GM12878 (cell line): ENCODE measurements around the gene EYS. TPM values are rescaled to one million over a fixed set of nuclear protein-coding genes. Genes with fewer than 3 reads are reported as not detected.

ENCODE experiments used
- ATAC-seq: fragments of 200-7000 bp; cut with Tn5 transposase; 3 replicates; pipeline ENCODE4 v1.9.1; 2020; ENCODE audit warnings: mild to moderate bottlenecking, moderate library complexity
- BruUV-seq: library from RNA; stranded (reverse); fragments of 400-500 nt; replicated peaks from 2 replicates; lab custom pipeline; 2021; lab: Mats Ljungman, UMichigan
- CTCF ChIA-PET: fragments of 300-600 bp; sonication (Branson Sonifier 250); formaldehyde crosslinking; extraction: SDS; loops from one replicate; lab custom pipeline; 2021; ENCODE audit warnings: inconsistent platforms; lab: Yijun Ruan, JAX
- POLR2A ChIA-PET: fragments of 350-600 bp; formaldehyde crosslinking; extraction: SDS; loops from one replicate; lab custom pipeline; 2021; ENCODE audit warnings: inconsistent platforms; lab: Charles Lee
- RAD21 ChIA-PET: fragments of 300-600 bp; sonication (Branson Sonifier 250); formaldehyde crosslinking; loops from one replicate; lab custom pipeline; 2023; ENCODE audit warnings: antibody characterized with exemption; ENCODE audit not compliant: unreplicated experiment; lab: Charles Lee
- SMC1A ChIA-PET: fragments of 300-600 bp; sonication (Branson Sonifier 250); formaldehyde crosslinking; loops from one replicate; lab custom pipeline; 2023; ENCODE audit not compliant: unreplicated experiment, uncharacterized antibody; lab: Charles Lee
- DNase-seq: peaks from one replicate; pipeline ENCODE4 v3.0.0-alpha.2; 2011; ENCODE audit warnings: low read depth, low spot score
- FAIRE-seq: peaks from 3 replicates; lab custom pipeline; 2011; peaks lifted over from hg19 to GRCh38; lab: Jason Lieb, UNC
- H2AFZ ChIP-seq: 2 replicates; pipeline ENCODE4 v1.6.0; 2011; ENCODE audit warnings: low read depth, low read length, control low read depth; ENCODE audit not compliant: control insufficient read depth
- H3K27ac ChIP-seq: 2 replicates; pipeline ENCODE4 v1.5.1; 2011; ENCODE audit warnings: control low read depth; ENCODE audit not compliant: control insufficient read depth, insufficient read depth
- H3K27me3 ChIP-seq, 2 experiments: replicated peaks in 1 of 2; 2 replicates each; pipeline versions ENCODE4 v1.6.0 to v1.6.1; 2011; ENCODE audit warnings: low read length in 1 of 2; ENCODE audit not compliant: control insufficient read depth in 2 of 2, insufficient read depth in 2 of 2
- H3K36me3 ChIP-seq, 2 experiments: 2 replicates each; pipeline ENCODE4 v1.5.1; 2011; ENCODE audit warnings: low read length in 1 of 2; ENCODE audit not compliant: control insufficient read depth in 2 of 2, insufficient read depth in 2 of 2
- H3K4me1 ChIP-seq: 2 replicates; pipeline ENCODE4 v1.6.1; 2011; ENCODE audit warnings: mild to moderate bottlenecking, low read length, moderate library complexity, mixed read lengths; ENCODE audit not compliant: control insufficient read depth, insufficient read depth
- H3K4me2 ChIP-seq: 2 replicates; pipeline ENCODE4 v1.6.0; 2011; ENCODE audit warnings: control low read depth; ENCODE audit not compliant: control insufficient read depth, insufficient read depth
- H3K4me3 ChIP-seq: fragments of 200-600 bp; sonication (generic); 2 replicates; pipeline ENCODE4 v1.5.1; 2016
- H3K79me2 ChIP-seq: 2 replicates; pipeline ENCODE4 v1.6.0; 2011; ENCODE audit warnings: low read length; ENCODE audit not compliant: control insufficient read depth, insufficient read depth
- H3K9ac ChIP-seq: 2 replicates; pipeline ENCODE4 v1.8.0; 2011; ENCODE audit warnings: low read length, control low read depth, mixed read lengths; ENCODE audit not compliant: control insufficient read depth, insufficient read depth
- H3K9me3 ChIP-seq: replicated peaks from 3 replicates; pipeline ENCODE4 v1.5.1; 2011; ENCODE audit warnings: mild to moderate bottlenecking, low read length; ENCODE audit not compliant: control insufficient read depth, insufficient read depth
- H4K20me1 ChIP-seq: 2 replicates; pipeline ENCODE4 v1.6.0; 2011; ENCODE audit not compliant: control insufficient read depth, insufficient read depth
- BCL3 ChIP-seq: IDR thresholded peaks from 2 replicates; pipeline ENCODE4 v1.6.1; 2011; ENCODE audit warnings: borderline replicate concordance, low read depth, mild to moderate bottlenecking, moderate library complexity, low read length; ENCODE audit not compliant: insufficient read depth, poor library complexity, severe bottlenecking
- CEBPB ChIP-seq, 2 experiments: fragments of 150-350 bp in 1 of 2; IDR thresholded peaks; 2 replicates each; pipeline ENCODE4 v1.6.1; 2012 to 2014; ENCODE audit warnings: low read depth in 2 of 2, low read length in 2 of 2, borderline replicate concordance in 1 of 2, inconsistent platforms in 1 of 2
- CHD1 ChIP-seq: IDR thresholded peaks from 2 replicates; pipeline ENCODE4 v1.6.1; 2012; ENCODE audit warnings: low read depth, low read length, improper control_type of control experiment
- CHD4 ChIP-seq: fragments of 200-600 bp; sonication (generic); IDR thresholded peaks from 2 replicates; pipeline ENCODE4 v1.6.1; 2016; ENCODE audit warnings: mild to moderate bottlenecking
- E2F8 ChIP-seq: fragments of 450-650 bp; IDR thresholded peaks from 2 replicates; pipeline ENCODE4 v1.6.1; 2018; ENCODE audit warnings: mild to moderate bottlenecking, low read depth, moderate library complexity; ENCODE audit not compliant: partially characterized antibody
- ETV6 ChIP-seq, 2 experiments: fragments of 450-650 bp in 1 of 2; IDR thresholded peaks in 1 of 2; conservative IDR thresholded peaks in 1 of 2; 2 replicates each; pipeline ENCODE4 v1.6.1; 2014; ENCODE audit warnings: antibody characterized with exemption in 1 of 2, borderline replicate concordance in 1 of 2, low read depth in 1 of 2, mild to moderate bottlenecking in 1 of 2, moderate library complexity in 1 of 2
- MAX ChIP-seq: IDR thresholded peaks from 2 replicates; pipeline ENCODE4 v1.6.1; 2012; ENCODE audit warnings: low read depth, low read length, improper control_type of control experiment
- NKRF ChIP-seq: fragments of 450-650 bp; conservative IDR thresholded peaks from 2 replicates; pipeline ENCODE4 v1.6.1; 2017; ENCODE audit warnings: mild to moderate bottlenecking, moderate library complexity
- NR2F1 ChIP-seq: fragments of 450-650 bp; conservative IDR thresholded peaks from 2 replicates; pipeline ENCODE4 v1.6.1; 2017; ENCODE audit warnings: mild to moderate bottlenecking
- PKNOX1 ChIP-seq: fragments of 450-650 bp; IDR thresholded peaks from 2 replicates; pipeline ENCODE4 v1.6.1; 2016; ENCODE audit warnings: mild to moderate bottlenecking
- SKIL ChIP-seq: fragments of 450-650 bp; IDR thresholded peaks from 2 replicates; pipeline ENCODE4 v1.6.1; 2017; ENCODE audit warnings: mild to moderate bottlenecking, low read depth, inconsistent platforms; ENCODE audit not compliant: poor library complexity, severe bottlenecking
- TCF3 ChIP-seq: IDR thresholded peaks from 2 replicates; pipeline ENCODE4 v1.6.1; 2012; ENCODE audit warnings: low read depth, mild to moderate bottlenecking, low read length, borderline replicate concordance; ENCODE audit not compliant: insufficient read depth
- YBX1 ChIP-seq: fragments of 450-650 bp; IDR thresholded peaks from 2 replicates; pipeline ENCODE4 v1.6.1; 2016; ENCODE audit warnings: antibody characterized with exemption
- ZNF207 ChIP-seq: fragments of 450-650 bp; IDR thresholded peaks from 2 replicates; pipeline ENCODE4 v1.6.1; 2014; ENCODE audit warnings: antibody characterized with exemption, mild to moderate bottlenecking, borderline replicate concordance
- WGBS: methylation state at CpG from one replicate; pipeline ENCODE4 v1.1.6; 2016; ENCODE audit warnings: low lambda C conversion rate; ENCODE audit not compliant: insufficient replicate concordance, insufficient coverage; ENCODE audit errors: missing lambda C conversion rate; 5-methylcytosine and 5-hydroxymethylcytosine counted together
- in situ Hi-C: fragments of 300-500 bp; cut with MboI; formaldehyde crosslinking; loops from 9 replicates; pipeline ENCODE4 v1.14.3; 2018; ENCODE audit warnings: mixed read lengths
- intact Hi-C: fragments of 100-400 bp; cut with micrococcal nuclease; formaldehyde crosslinking; loops from one replicate; pipeline ENCODE4 v1.14.2; 2022; ENCODE audit not compliant: unreplicated experiment
- polyA plus RNA-seq, 11 experiments: library from polyadenylated mRNA; depleted of rRNA in 4 of 11; unstranded in 6 of 11; stranded (reverse) in 5 of 11; fragments of >200 nt; fragmentation: Nextera tagmentation in 4 of 11; fragmentation: Illumina TruSeq in 1 of 11; extraction: Ambion mirVana in 4 of 11; extraction: Trizol in 1 of 11; gene quantifications; 1 replicate in 1 of 11; 2 replicates in 10 of 11; pipeline versions ENCODE4 v1.2.1 to v1.2.3, GENCODE V29; 2011 to 2016; ENCODE audit warnings: inconsistent platforms in 2 of 11, missing spikeins in 2 of 11, low read depth in 1 of 11
- total RNA-seq, 4 experiments: library from RNA; depleted of rRNA in 3 of 4; stranded (reverse); fragments of >200 nt in 3 of 4; fragmentation: Illumina TruSeq in 1 of 4; extraction: Trizol in 1 of 4; gene quantifications; 2 replicates each; pipeline versions ENCODE4 v1.2.1 to v1.2.3, GENCODE V29; 2013 to 2021

The EYS gene
- total and polyA plus RNA-seq, 10 of the 15 experiments (the other 5 are each of a cell fraction or from before 2014, with no cell fraction given) = under 0.01 to 0.14 (median 0.02) TPM; not detected in 1

GRCh38 chr6:64724091-64724490 lies 982.9 kb downstream of the EYS start:
- Histone ChIP-seq H2AFZ (no peak overlapping the region), H4K20me1 (no peaks in the 10 kb centered on the region), H3K9me3 (no peaks in the 10 kb centered on the region), H3K9ac (no peak overlapping the region), H3K4me2 (no peak overlapping the region), H3K27me3 (no peaks in the 10 kb centered on the region), H3K27ac (no peak overlapping the region), H3K36me3 (no peaks in the 10 kb centered on the region), H3K4me1 (no peaks in the 10 kb centered on the region), H3K79me2 (no peaks in the 10 kb centered on the region), H3K4me3 (no peak overlapping the region)
- BruUV-seq = no TSS peak
- SMC1A ChIA-PET = no interaction called here
- WGBS = 33% methylated on average over 3 of the region's 3 CpGs
- ATAC-seq = no peak
- in situ Hi-C loops = no loop called here
- CTCF ChIA-PET = no interaction called here
- DNase-seq = no peak
- RAD21 ChIA-PET = no interaction called here
- POLR2A ChIA-PET = no interaction called here
- intact Hi-C loops = no loop called here
- FAIRE-seq = no peak
- TF ChIP-seq YBX1 (no peak), E2F8 (no peak), PKNOX1 (no peak), CHD4 (no peak), CEBPB (IDR thresholded peaks at IDR 0.05; ENCODE audit: borderline replicate concordance in 1 of 2, low read depth in 2 of 2, low read length in 2 of 2) (no peak), BCL3 (no peak), MAX (no peak), NR2F1 (no peak), NKRF (no peak), TCF3 (no peak), SKIL (no peak), ZNF207 (no peak), CHD1 (no peak), ETV6 (conservative IDR thresholded peaks at IDR 0.05 in 1 of 2, IDR thresholded peaks at IDR 0.05 in 1 of 2; ENCODE audit: borderline replicate concordance in 1 of 2, low read depth in 1 of 2) (no peak)
